ENCODE data around the gene PCGF1.

PCGF1 gene

DNA sequence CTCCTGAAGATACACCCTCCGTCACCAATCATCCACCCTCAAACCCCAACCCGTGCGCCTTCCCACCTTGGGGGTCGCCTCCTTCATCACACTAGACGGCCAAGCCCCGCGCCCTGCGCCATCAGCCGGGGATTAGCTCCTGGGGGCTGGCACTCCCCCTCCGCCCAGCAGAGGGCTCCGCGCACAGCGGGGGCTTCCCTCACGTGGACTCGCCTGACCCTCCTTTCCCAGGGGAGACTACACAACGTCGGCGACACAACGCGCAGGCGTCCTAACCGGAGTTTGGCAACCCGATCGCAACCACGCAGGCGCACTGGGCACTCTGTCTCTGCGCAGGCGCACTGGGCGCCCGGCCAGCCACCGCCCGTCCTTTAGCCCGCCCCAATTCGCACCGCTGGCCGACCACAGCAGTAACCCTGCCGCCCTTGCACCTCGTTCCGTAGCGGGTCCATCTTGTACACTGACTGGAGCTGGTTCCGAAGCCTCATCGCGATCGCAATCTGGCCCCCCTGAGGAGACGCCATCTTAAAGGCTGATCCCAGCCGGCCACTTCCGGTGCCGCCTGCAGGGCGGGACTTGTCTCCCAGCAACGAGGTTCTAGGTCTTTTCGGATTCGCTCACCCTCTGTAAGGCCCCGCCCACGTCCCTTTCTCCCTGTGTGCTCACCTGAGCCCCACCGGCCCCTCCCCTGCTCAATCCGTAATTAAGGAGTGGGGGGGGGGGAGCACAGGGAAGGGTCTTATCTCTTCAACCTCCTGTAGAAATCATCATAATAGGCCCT, at the start of gene PCGF1:
Gene PCGF1 (minus strand): TSS at position 551 of the 781 bp plus-strand sequence. CDS start 27 bp downstream, at position 524.
- peak; percentile 96 for DNase-seq

GRCh38 chr2:74556831-74557370, 49.4 kb upstream of the PCGF1 start:
- no peak for DNase-seq

- no peak for DNase-seq
These were observed 48.7 kb upstream of the PCGF1 start for GRCh38 chr2:74556159-74556558.

DNA sequence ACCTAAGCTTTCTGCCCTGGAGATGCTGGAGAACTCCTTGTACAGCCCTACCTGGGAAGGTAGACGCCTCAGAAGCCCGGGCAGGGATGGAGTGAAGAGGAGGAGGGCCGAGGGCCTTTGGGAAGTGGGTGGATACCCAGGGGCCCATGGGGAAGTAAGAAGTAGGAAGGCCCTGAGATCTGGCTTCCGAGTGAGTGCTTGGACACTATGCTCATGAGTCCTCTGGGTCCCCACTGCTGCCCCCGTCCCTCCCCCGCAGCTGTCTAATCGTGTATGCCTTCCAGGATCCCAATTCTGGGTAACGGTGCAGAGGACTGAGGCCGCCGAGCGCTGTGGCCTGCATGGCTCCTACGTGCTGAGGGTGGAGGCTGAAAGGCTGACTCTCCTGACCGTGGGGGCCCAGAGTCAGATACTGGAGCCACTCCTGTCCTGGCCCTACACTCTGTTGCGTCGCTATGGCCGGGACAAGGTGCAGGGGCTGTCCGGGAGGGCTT, 48.2 kb upstream of the PCGF1 start:
- no peak for DNase-seq

DNA sequence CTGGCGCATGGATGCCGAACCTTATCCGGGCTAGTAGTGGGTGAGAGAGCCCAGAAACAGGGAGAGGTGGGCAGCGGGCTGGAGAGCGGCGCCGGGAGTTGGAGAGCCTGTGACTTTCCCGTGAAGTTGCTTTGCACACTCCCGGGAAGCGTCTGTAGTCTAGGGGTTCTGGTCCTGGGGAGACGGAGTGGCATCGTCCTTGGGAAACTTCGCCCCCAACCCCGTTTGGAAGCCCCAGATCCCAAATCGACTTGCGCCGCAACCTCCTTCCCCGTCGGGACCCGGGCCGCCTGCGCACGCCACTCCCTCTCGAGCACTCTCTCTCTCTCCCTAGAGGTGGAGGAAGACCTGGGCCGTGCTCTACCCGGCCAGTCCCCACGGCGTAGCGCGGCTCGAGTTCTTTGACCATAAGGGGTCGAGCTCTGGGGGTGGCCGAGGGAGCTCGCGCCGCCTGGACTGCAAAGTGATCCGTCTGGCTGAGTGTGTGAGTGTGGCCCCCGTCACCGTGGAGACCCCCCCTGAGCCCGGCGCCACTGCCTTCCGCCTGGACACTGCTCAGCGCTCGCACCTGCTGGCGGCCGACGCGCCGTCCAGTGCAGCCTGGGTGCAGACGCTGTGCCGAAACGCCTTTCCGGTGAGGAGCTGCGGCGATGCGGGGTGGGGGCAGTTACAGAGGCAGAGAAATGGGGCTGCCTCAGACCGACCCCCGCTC, 47.5 kb upstream of the PCGF1 start:
- no peak for DNase-seq

DNA sequence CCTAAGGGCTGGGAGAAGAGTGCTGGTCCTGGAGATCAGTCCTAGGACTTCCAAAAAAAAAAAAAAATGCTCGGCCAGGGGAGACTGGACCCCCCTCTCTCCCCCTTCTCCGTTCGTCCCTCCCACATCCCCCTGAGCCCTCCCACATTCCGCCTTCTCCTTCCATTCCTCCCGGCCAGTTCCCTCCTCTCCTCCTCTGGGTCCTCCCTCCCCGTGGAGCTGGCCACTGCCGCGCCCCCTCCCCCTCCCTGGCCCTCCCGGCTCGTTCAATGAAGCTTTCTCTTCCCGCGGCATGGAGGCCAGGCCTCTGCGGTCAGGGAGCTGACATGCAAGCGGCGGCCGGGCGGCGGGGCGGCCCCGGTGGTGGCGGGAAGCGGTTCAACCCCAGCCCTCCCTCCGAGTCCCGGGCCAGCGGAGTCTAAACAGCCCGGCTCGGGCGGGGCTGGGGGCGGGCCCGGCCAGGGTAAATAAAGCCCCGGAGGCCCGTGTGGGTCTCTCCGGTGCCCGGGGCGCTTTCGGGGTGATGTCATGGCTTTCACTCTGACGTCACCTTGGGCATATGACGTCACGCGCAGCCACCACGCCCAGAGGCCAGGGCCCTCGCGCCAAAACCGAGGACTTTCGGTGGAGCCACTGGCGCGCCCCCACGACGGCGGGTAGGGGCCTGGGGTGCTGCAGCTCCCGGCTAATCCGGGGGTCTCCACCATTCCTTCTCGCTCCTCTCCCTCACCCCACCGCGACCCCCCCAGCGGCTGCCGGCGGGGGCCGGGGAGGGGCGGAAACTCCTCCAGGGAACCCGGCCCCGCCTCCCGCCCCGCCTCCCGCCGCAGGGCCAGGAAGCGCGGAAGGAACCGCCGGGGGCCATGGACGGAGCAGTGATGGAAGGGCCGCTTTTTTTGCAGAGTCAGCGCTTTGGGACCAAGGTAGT, 46.7 kb upstream of the PCGF1 start, which contains the start of the genes DOK1 and LOXL3:
Gene DOK1 (plus strand): TSS at position 829 of the 928 bp plus-strand sequence. CDS start 35 bp downstream, at position 864.
Gene LOXL3 (minus strand): TSS at position 51 of the 928 bp plus-strand sequence. CDS start 1,308 bp downstream, outside the sequence.
- peak; percentile 89 for DNase-seq

DNA sequence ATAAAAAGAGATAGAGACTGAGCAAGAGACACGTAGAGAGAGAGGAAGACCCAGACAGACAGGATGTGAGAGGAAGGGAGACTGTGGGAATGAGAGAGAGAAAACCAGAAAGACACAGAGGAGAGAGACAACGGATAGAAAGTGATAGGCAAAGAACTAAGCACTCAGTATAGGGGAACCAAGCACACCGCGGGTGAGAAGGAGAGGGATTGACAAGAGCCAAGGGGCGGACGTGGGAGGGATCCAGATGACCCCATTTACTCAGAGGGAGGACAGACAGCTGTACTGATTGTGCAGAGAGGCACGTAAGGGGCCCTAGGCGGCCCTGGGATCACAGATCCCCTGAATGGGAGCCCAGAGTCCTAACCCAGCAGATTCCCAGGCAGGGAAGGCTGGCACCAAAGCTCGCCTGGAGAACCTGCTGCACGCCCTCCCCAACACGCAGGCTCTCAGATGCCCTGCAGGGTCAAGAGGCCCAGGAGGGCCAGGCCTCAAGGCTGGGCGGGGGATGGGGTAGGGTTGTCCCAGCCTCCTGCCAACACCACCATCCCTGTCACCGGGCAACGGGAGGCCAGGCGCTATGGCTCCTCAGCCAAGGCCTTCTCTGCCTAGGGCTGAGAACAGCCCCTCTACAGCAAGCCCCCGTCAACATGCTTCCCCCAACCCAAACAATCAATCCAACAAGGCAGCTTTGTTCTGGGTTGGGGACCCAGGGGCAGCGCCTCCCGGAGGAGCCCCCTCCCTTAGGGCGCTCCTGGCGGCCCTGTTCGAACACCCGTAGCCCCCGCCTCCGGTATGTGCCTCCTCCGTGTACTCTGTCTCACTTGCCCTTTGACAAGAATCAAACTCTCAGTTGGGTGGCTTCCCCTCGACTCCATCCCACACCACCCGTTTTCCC, 45.7 kb upstream of the PCGF1 start:
- DNase-seq, result peak; percentile 15

- DNase-seq, result no peak
These were observed 44.7 kb upstream of the PCGF1 start for GRCh38 chr2:74551942-74552913.

DNA sequence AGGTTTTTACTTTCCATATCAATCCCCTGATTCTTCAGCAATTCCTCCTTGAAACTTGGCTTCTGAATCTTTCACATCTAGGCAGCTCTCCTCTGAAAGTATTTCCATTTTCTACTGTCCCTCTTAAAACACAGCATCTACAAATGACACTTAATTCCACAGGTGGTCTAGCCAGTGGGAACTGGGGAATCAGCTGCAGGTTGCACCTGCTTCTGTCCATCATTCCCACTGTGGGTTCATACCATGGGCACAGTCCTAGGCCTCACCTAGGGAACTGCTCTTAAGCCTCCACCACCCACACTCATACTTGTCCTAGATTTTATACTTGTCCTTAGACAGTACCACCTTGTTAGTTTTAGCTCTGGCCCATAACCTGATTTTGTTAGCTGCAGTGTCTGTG, 44.0 kb upstream of the PCGF1 start:
- no peak for DNase-seq

- DNase-seq, result no peak
These were observed 42.7 kb upstream of the PCGF1 start for GRCh38 chr2:74550231-74550630.

GRCh38 chr2:74548900-74549826, 41.7 kb upstream of the PCGF1 start:
- no peak for DNase-seq

DNA sequence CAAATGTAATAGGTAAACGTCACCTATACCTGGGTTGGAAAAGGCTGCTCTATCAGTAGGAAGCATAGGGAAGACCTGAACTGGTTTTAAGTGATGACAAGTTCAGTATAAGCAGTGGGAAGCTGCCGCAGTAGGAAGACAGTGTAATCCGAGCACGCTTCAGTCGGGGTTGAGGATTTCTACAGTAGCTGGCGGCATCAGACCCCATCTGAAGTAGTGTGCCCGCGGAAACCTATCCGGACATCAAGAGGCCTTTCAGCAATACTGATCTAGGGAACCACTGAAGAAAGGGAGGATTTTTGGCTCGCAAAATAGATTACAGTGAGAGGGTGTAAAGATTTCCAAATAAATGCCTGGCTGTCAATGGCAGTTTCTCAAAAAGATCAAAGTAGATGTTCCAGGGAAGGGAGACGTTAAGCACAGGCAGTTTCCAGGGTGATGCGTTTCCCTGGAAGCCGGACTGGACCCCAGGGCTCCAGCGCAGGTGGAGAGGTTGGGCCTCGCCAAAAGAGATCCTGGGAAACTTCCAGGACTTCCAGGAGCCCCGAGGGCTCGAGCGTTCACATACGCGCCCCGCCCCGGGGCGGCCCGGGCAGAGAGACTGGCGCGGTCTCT, 40.9 kb upstream of the PCGF1 start:
- no peak for DNase-seq

DNA sequence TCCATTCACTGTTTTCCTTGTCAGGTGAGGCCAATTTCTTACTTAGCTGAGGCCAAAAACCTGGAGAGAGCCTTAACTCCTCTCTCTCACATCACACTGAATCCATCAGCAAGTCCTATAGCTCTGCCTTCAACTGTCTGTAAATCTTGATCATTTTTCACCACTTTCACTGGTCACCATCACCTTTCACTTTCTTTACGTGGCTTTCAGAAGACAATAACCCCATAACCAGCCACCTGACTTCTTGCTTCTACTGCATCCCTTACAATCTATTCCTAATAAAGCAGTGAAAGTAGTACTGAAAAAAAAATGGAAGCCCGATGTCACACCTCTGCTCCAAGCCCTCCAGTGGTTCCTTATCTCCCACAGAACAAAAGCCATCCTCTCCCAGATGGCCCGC, 38.5 kb upstream of the PCGF1 start:
- no peak for DNase-seq

DNA sequence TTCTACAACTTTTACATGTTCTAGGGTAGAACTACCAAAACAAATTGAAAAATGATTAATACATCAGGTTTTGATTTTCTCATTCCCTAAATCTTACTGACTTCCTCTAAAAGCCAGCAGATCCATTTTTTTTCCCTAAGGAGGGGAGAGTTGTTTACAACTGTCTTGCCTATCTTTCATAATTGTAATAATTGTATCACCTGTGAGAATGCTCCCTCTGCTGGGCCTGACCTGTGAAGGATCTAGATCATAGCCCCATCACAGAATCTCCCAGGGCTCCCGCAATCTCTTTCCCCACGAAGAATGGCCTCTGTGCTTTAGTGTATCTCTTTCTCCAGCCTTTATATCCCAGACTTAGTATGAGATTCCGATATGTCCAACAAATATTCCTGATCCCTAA, 37.1 kb upstream of the PCGF1 start:
- DNase-seq, result no peak

- DNase-seq, result no peak
These were observed 35.5 kb upstream of the PCGF1 start for GRCh38 chr2:74542978-74543377.

DNA sequence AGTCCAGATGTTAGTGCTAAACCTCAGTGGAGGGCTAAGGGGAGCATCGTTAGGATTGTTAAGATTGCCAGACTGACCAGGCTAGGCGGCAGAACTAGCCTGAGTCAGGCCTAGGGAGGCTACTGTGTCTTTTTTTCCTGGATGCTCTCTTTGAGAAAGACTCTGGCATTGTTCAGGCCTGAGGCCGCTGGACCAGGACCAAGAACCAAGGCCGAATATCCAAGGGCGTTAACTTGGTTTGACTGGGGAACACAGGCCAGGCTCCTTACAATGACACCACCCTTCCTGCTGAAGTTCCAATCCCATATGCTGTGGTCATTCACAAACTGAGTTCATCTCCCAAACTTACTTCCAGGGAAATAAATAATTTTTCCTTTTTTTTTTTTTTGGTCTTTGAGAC, 32.8 kb upstream of the PCGF1 start:
- no peak for DNase-seq

DNA sequence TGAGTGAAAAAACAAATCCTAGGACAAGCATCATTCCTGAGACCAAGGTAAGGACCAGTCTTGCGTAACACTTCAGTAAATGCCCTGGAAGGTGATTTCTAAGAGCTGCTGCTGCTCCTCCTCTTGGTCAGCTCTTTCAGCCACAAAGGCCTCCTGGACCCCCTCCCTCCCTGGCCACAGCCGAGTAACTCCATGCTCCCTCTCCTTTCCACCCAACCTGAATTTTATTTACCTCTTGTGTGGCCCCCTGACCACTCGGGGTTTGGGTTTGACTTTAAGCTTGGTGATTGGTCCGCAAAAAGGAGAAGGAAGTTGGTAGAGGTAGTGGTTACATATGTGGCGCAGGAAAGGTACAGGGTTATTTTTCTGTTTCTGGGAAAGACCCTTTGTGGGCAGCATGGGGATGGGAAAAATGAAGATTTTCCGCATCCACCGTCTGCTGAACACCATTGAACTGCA, 31.4 kb upstream of the PCGF1 start:
- no peak for DNase-seq

DNA sequence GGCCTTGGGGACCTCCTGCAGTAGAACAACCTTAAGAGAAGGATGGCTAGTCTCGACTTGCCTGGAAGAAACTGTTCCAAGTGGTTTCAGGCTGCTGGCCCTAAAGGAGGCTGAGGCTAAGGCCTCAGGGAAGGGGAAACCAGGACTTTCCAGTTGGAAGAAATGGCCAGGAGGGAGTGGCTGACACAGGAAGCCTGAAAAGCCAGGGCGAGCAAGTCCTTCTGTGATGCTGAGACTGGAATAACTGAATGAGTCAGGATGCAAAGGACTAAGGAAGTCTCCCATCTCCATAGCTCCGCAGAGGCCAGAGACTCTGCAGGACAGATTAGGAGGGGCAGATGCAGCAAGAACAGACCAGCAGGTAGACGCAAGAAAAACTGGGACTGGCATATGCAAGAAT, 29.6 kb upstream of the PCGF1 start:
- DNase-seq, result no peak
